Measurements from ENCODE around the gene EBLN1.

Gene EBLN1

GRCh38 chr10:22170582-22170981 is 47.2 kb downstream of the EBLN1 start:
- DNase-seq (ENCODE audit: low spot score) = no peak
- H3K27ac ChIP-seq = no peak overlapping the region
- TF ChIP-seq CTCF (IDR thresholded peaks at IDR 0.05) = no peak
- H3K4me3 ChIP-seq = no peak overlapping the region

- TF ChIP-seq CTCF (IDR thresholded peaks at IDR 0.05) = no peak
- H3K27ac ChIP-seq = no peak overlapping the region
- DNase-seq (ENCODE audit: low spot score) = no peak
- H3K4me3 ChIP-seq = no peak overlapping the region
Measured at GRCh38 chr10:22159979-22160378, 57.8 kb downstream of the EBLN1 start.

DNA sequence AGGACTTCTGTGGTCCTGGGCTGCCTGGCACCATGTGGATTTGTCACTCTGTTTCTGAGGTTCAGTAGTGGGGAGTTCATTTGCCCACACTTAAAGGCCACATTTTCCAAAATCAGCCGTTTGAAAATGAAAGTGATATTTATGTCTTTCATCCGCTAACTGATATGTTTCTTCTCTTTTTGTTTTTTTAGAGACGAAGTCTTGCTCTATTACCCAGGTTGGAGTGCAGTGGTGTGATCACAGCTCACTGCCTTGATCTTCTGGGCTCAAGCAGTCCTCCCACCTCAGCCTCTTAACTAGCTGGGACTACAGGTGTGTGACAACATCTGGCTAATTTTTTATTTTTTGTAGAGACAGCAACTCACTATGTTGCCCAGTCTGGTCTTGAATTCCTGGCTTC is 58.6 kb downstream of the EBLN1 start:
- DNase-seq (ENCODE audit: low spot score) = no peak
- Histone ChIP-seq H3K4me3 (no peak overlapping the region), H3K27ac (no peak overlapping the region)
- TF ChIP-seq CTCF (IDR thresholded peaks at IDR 0.05) = no peak

Data from coronary artery (tissue), 2 donors.